SK-MEL-5 (cell line): ENCODE measurements around the gene PLXND1. TPM values are rescaled to one million over a fixed set of nuclear protein-coding genes. Genes with fewer than 3 reads are reported as not detected.
"Not testable (repeated sequence)": the region's sequence is repeated elsewhere in the genome, so short reads cannot be mapped to it uniquely, and the experiment has no call there.

Source experiments
- DNase-seq: peaks from one replicate; pipeline ENCODE4 v3.0.0-alpha.2; 2016; ENCODE audit warnings: low read depth, low spot score
- in situ Hi-C: cut with HindIII; loops from 2 replicates; pipeline ENCODE4 v1.10.0; 2016; ENCODE audit warnings: low sequenced_read_pairs, high pct_unique_total_duplicates, low pct_unique_long_range_greater_than_20kb
- total RNA-seq: library from RNA; depleted of rRNA; stranded (reverse); fragments of >200 nt; shearing (Covaris generic); gene quantifications from 2 replicates; pipeline ENCODE4 v1.2.3, GENCODE V29; 2014

Gene PLXND1
- total RNA-seq, 1 experiment from 2014 or later, result 17.6 TPM

- in situ Hi-C loops, result no loop called here
- no peak for DNase-seq
Measured at GRCh38 chr3:129617381-129618185, 11.1 kb upstream of the PLXND1 start.

GRCh38 chr3:129616713-129617112 is 10.2 kb upstream of the PLXND1 start:
- in situ Hi-C loops, result no loop called here
- DNase-seq, result no peak

DNA sequence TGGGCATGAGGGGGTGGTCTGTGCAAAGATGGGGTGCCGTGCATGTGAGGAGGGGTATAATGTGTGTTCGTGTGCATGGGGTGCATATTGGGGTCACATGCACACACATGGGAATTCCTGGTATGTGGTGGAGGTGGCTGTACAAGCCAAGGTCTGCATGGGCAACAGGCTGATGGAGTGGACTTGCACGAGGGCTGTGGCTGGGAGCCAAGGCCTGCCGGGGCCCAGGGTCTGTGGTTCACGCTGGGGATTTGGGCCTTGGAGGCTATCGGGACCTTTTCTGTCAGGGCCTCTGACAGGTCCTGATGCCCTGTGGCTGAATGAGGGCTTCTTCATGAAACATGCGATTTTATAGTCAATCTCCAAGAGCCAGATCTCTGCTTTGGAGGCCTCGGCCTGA is 9.8 kb upstream of the PLXND1 start:
- DNase-seq, result no peak
- in situ Hi-C loops, result no loop called here

GRCh38 chr3:129615751-129616281 is 9.3 kb upstream of the PLXND1 start:
- no peak for DNase-seq

DNA sequence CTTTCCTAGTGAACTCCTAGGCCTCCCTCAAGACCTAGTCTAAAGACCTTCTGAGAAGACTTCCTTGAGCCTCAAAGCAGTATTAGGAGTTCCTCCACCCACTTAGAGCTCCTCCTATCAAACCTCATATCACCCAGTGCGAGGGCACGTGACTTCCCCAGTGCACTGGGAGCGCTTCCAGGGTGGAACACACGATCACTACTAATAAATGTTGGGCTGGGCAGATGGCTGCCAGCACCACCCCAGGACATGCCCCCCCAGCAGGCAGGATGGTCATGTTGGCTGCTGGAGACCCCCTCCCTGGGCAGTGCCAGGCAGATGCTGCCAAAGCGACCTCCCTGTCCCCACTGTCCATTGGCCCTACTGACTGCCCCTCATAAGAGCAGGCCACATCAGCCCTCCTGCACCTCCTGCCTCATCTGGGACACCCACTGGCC is 8.5 kb upstream of the PLXND1 start:
- DNase-seq, result peak; percentile 26
- in situ Hi-C loops, result no loop called here

More at GRCh38 chr3:129615751-129616281, 9.3 kb upstream of the PLXND1 start:
- in situ Hi-C loops, result no loop called here

GRCh38 chr3:129614435-129614834 is 8.0 kb upstream of the PLXND1 start:
- in situ Hi-C loops, result no loop called here
- no peak for DNase-seq

DNA sequence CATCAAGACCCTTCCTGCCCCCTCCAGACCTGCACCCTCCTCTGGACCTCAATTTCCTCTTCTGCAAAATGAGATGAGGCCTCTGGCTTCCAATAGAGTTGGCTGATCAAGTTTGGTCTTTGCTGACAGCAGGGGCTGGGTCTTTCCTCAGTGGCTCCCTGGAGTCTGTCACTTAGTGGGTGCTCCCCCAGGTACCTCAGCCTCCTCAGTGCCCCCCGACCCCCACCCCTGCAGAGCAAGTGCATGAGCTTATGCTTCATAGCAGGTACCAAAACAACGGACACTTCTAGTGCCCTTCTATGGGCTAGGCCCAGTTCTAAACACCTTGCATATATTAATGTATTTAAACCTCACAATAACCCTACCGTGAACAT is 6.9 kb upstream of the PLXND1 start:
- in situ Hi-C loops, result no loop called here
- DNase-seq, result no peak

DNA sequence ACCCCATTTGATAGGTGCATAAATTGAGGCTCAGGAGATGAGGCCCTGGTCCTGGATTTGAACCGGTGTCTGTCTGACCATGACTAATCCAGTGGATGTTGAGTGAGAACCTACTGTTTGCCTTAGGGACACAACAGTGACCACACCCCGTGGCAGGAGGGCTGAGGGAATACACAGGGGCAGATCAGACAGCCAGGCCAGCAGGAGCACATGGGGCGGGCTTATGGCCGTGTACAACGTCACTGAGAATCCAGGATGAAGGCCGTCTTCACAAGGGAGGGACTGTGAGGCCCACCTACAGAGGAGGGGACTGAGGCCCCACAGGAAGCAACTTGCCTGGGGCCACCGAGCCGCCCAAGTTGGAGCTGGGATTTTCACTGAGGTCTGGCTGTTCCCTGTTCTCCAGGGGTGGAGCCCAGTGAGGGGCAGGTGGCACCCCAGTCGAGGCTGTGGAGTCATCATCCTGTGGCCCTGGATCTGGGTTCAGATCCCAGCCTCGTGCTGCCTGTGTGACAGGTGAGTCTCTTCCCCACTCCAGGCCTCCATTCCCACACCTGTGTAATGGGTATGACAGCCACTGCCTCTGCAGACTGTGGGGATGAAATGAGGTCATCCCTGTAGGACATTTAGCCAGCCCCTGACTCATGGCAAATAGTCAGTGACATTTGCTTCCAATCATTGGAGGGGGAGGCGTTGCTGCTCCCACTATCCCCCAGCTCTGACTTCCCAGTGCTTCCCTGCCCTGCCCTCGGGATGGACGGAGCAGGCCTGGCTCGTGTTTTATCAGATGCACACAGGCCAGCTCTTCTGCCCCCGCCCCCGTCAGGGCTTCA is 6.3 kb upstream of the PLXND1 start:
- in situ Hi-C loops, result no loop called here
- peak; percentile 36 for DNase-seq

- peak; percentile 72 for DNase-seq
- in situ Hi-C loops, result no loop called here
Measured at GRCh38 chr3:129611812-129612533, 5.5 kb upstream of the PLXND1 start.

GRCh38 chr3:129611446-129611800 is 4.9 kb upstream of the PLXND1 start:
- no peak for DNase-seq
- in situ Hi-C loops, result no loop called here

DNA sequence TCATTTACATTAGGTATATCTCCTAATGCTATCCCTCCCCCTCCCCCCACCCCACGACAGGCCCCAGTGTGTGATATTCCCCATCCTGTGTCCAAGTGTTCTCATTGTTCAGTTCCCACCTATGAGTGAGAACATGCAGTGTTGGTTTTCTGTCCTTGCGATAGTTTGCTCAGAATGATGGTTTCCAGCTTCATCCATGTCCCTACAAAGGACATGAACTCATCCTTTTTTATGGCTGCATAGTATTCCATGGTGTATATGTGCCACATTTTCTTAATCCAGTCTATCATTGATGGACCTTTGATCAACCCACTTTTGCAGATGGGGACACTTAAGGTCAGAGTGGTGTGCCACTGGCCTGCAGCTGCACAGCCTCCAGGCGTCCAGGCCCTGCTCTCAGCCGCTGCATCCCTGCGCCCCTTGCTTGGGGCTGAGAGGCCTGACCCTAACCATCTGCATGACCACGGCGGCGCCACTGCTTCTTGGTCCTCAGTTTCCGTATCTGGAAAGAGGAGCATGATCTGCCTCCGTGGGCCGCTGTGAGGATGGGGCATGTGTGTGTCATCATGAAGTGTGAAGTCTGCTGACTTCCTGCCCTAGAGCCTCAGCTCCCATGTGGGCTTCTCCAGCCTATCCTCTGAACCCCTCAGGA is 4.4 kb upstream of the PLXND1 start:
- DNase-seq, in situ Hi-C loops: not testable (repeated sequence)

- in situ Hi-C loops, result no loop called here
- no peak for DNase-seq
Measured at GRCh38 chr3:129610276-129610675, 3.8 kb upstream of the PLXND1 start.

DNA sequence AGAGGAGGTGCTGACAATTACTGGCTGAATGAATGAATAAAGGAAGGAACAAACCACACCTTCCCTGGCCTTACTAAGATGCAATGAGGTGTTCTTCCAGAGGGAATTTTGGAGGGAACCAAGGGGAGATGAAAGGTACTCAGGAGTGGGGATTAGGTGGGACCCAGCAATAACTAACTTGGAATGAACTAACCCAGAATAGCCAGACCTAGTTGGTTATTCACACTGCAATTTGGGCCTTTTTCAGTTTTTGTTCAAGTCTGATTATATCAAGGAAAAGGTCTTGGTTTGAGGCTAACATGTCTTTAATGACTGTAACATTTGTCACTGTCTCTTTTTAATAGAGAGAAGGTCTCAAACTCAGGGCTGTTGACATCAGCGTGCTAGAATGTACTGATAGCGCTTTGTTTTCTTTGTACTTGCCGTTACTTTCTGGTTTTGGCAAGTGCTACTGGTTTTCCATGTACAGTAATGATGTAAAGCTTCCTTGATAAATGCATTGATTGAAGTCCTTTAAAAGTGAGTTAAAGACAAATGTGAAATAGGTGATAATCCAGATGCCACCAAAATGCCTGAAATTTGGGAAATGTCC is 3.2 kb upstream of the PLXND1 start:
- DNase-seq, result no peak
- in situ Hi-C loops, result no loop called here

DNA sequence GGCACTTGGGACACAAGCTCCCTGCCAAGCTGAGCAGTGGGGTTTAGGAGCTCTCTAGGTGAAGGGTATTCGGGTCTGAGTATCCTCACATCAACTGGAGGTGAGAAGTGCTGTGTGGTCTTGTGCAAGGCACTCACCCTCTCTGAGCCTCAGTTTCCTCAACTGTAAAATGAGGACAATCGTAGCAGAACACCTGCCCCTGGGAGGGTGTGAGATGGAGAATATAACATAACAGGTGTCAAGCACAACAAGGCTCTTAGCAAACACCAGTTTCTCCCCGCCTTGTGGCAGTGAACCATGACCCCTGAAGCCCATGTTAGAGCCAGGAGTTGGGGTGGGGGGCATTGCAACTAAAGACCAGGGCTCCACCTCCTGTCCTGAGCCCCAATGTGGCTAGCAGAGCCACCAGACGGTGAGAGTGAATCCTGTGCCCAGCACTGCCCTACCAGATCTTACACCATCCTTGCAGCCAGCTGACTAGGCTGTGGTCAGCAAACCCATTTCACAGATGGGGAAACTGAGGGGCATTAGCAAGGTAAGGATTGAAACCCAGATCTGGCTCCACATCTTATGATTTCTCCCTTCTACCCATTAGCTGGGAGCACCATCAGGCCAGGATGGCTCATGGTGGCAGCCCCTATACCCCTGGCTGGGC is 2.6 kb upstream of the PLXND1 start:
- in situ Hi-C loops, result no loop called here
- no peak for DNase-seq

GRCh38 chr3:129608087-129608935 is 1.8 kb upstream of the PLXND1 start:
- in situ Hi-C loops, result no loop called here

More at GRCh38 chr3:129608087-129608935, 1.8 kb upstream of the PLXND1 start:
- DNase-seq, result peak; percentile 70
